HG02981 (cell line): ENCODE results near the gene CHRM1.
A peak's percentile ranks its signal among the peaks of the same experiment; 100 is the strongest.

Experiments used
- ATAC-seq: cut with Tn5 transposase; IDR thresholded peaks from one replicate; pipeline ENCODE4 v1.9.1; 2021; ENCODE audit warnings: mild to moderate bottlenecking, moderate library complexity; ENCODE audit not compliant: unreplicated experiment

The CHRM1 gene

GRCh38 chr11:62905927-62906531 is 15.1 kb downstream of the CHRM1 start:
- no peak for ATAC-seq

GRCh38 chr11:62905296-62905695 is 15.9 kb downstream of the CHRM1 start:
- no peak for ATAC-seq

GRCh38 chr11:62902932-62903331 is 18.2 kb downstream of the CHRM1 start:
- no peak for ATAC-seq

- ATAC-seq, result no peak
These were observed 23.1 kb downstream of the CHRM1 start for GRCh38 chr11:62898027-62898426.

GRCh38 chr11:62897311-62897710 is 23.9 kb downstream of the CHRM1 start:
- no peak for ATAC-seq

GRCh38 chr11:62896049-62896448 is 25.1 kb downstream of the CHRM1 start:
- no peak for ATAC-seq

- ATAC-seq, result no peak
These were observed 25.7 kb downstream of the CHRM1 start for GRCh38 chr11:62895501-62895900.

GRCh38 chr11:62892077-62892922 is 28.9 kb downstream of the CHRM1 start:
- ATAC-seq, result no peak

GRCh38 chr11:62889484-62890437 is 31.4 kb downstream of the CHRM1 start:
- no peak for ATAC-seq

GRCh38 chr11:62889126-62889483 is 32.1 kb downstream of the CHRM1 start:
- no peak for ATAC-seq

- no peak for ATAC-seq
These were observed 32.8 kb downstream of the CHRM1 start for GRCh38 chr11:62888406-62888805.

- no peak for ATAC-seq
These were observed 35.9 kb downstream of the CHRM1 start for GRCh38 chr11:62885137-62885750.

GRCh38 chr11:62883673-62884072 is 37.5 kb downstream of the CHRM1 start:
- no peak for ATAC-seq

- ATAC-seq, result no peak
These were observed 38.2 kb downstream of the CHRM1 start for GRCh38 chr11:62882788-62883501.

- no peak for ATAC-seq
These were observed 38.8 kb downstream of the CHRM1 start for GRCh38 chr11:62882431-62882749.

- ATAC-seq, result peak; percentile 42
These were observed 39.4 kb downstream of the CHRM1 start for GRCh38 chr11:62881579-62882430.

- peak; percentile 65 for ATAC-seq
These were observed 40.2 kb downstream of the CHRM1 start, which contains the start of gene SLC3A2 for GRCh38 chr11:62880803-62881578. TSS of gene SLC3A2 (plus strand) at chr11:62880896. CDS start at chr11:62881024, 128 bp downstream.

- ATAC-seq, result peak; percentile 12
These were observed 40.8 kb downstream of the CHRM1 start for GRCh38 chr11:62880231-62880802.
